ENCODE measurements around the gene MYO18A. TPM values are rescaled to one million over a fixed set of nuclear protein-coding genes. Genes with fewer than 3 reads are reported as not detected.

Gene MYO18A
- total RNA-seq, 4 donors from 2014 or later, result 46.7 to 82.7 (median 64.6) TPM

GRCh38 chr17:29024316-29024952 is 155.8 kb downstream of the MYO18A start:
- Histone ChIP-seq H3K4me1 (peaks cover 7 to 9% (median 9%) of the 10 kb centered on the region in 4 donors), H3K27ac (replicated peaks in 1 of 4) (no peak overlapping the region), H3K4me3 (no peak overlapping the region), H3K27me3 (peaks cover 0 to 19% (median 12%) of the 10 kb centered on the region in 4 donors), H3K36me3 (no peaks in the 10 kb centered on the region), H3K9me3 (no peaks in the 10 kb centered on the region)
- intact Hi-C loops (cut with DNase I), result no loop called here
- WGBS, result 64% methylated on average over 6 of the region's 6 CpGs
- TF ChIP-seq CTCF (IDR thresholded peaks at IDR 0.05) (no peak), EP300 (IDR thresholded peaks at IDR 0.05) (no peak), POLR2AphosphoS5 (IDR thresholded peaks at IDR 0.05) (no peak), POLR2A (IDR thresholded peaks at IDR 0.05; ENCODE audit: low read depth) (no peak)
- DNase-seq (ENCODE audit: extremely low spot score), result no peak

GRCh38 chr17:29022074-29022473 is 158.1 kb downstream of the MYO18A start:
- WGBS, result 89% methylated on average over 7 of the region's 7 CpGs
- no peak for DNase-seq (ENCODE audit: extremely low spot score)
- H3K9me3 ChIP-seq, result no peaks in the 10 kb centered on the region
- H3K27ac ChIP-seq (replicated peaks in 1 of 4), result no peak overlapping the region
- no peak overlapping the region for H3K4me3 ChIP-seq
- H3K4me1 ChIP-seq, result peaks cover 9 to 11% (median 9%) of the 10 kb centered on the region in 4 donors
- TF ChIP-seq CTCF (IDR thresholded peaks at IDR 0.05) (no peak), EP300 (IDR thresholded peaks at IDR 0.05) (no peak), POLR2AphosphoS5 (IDR thresholded peaks at IDR 0.05) (no peak), POLR2A (IDR thresholded peaks at IDR 0.05; ENCODE audit: low read depth) (no peak)
- intact Hi-C loops (cut with DNase I), result no loop called here
- no peaks in the 10 kb centered on the region for H3K36me3 ChIP-seq
- peaks cover 0 to 41% (median 13%) of the 10 kb centered on the region in 4 donors for H3K27me3 ChIP-seq

GRCh38 chr17:29021226-29021625 is 159.0 kb downstream of the MYO18A start:
- Histone ChIP-seq H3K27ac (replicated peaks in 1 of 4) (no peak overlapping the region), H3K4me1 (peaks cover 9 to 11% (median 9%) of the 10 kb centered on the region in 4 donors), H3K27me3 (peaks cover 0 to 50% (median 13%) of the 10 kb centered on the region in 4 donors), H3K9me3 (no peaks in the 10 kb centered on the region), H3K4me3 (no peak overlapping the region), H3K36me3 (no peaks in the 10 kb centered on the region)
- 85% methylated on average over 7 of the region's 7 CpGs for WGBS
- DNase-seq (ENCODE audit: extremely low spot score), result no peak
- TF ChIP-seq EP300 (IDR thresholded peaks at IDR 0.05) (no peak), POLR2A (IDR thresholded peaks at IDR 0.05; ENCODE audit: low read depth) (no peak), CTCF (IDR thresholded peaks at IDR 0.05) (no peak), POLR2AphosphoS5 (IDR thresholded peaks at IDR 0.05) (no peak)
- intact Hi-C loops (cut with DNase I), result no loop called here

Other genes with a start within 250 kb of the MYO18A start
- 10 to 100 TPM; 27.8 to 44.5 (median 36.7) TPM for gene PHF12, start 228.9 kb downstream of the MYO18A start, total RNA-seq
- under 1 TPM in 3 of 4 donors, not detected in 1; 0.42 to 0.83 (median 0.52) TPM for gene SEZ6, start 174.4 kb downstream of the MYO18A start, total RNA-seq
- gene PIPOX, start 137.3 kb downstream of the MYO18A start, total RNA-seq, result 1 to 10 TPM; 3.8 to 8.4 (median 5.1) TPM
- not detected for gene CRYBA1, start 66.5 kb upstream of the MYO18A start, total RNA-seq
- gene NUFIP2, start 113.8 kb upstream of the MYO18A start, total RNA-seq, result 10 to 100 TPM; 27.6 to 37.6 (median 30.5) TPM
- 10 to 100 TPM; 48.7 to 73.1 (median 58.9) TPM for gene TAOK1, start 210.0 kb upstream of the MYO18A start, total RNA-seq

Measured in esophagus muscularis mucosa (tissue), 4 donors.